Stimulated activated CD8-positive, alpha-beta memory T cell treated with anti-CD3 and anti-CD28 coated beads, Interleukin-12 subunit alpha, Interleukin-12 subunit beta, amount 100 ng/mL, for 1 hour (primary cell): ENCODE data around the gene NSUN6.
"Not testable (repeated sequence)": the region's sequence is repeated elsewhere in the genome, so short reads cannot be mapped to it uniquely, and the experiment has no call there.

Source experiments
- DNase-seq: peaks from one replicate; pipeline ENCODE4 v3.0.0-alpha.2; 2020; ENCODE audit warnings: low read depth

NSUN6 gene

DNA sequence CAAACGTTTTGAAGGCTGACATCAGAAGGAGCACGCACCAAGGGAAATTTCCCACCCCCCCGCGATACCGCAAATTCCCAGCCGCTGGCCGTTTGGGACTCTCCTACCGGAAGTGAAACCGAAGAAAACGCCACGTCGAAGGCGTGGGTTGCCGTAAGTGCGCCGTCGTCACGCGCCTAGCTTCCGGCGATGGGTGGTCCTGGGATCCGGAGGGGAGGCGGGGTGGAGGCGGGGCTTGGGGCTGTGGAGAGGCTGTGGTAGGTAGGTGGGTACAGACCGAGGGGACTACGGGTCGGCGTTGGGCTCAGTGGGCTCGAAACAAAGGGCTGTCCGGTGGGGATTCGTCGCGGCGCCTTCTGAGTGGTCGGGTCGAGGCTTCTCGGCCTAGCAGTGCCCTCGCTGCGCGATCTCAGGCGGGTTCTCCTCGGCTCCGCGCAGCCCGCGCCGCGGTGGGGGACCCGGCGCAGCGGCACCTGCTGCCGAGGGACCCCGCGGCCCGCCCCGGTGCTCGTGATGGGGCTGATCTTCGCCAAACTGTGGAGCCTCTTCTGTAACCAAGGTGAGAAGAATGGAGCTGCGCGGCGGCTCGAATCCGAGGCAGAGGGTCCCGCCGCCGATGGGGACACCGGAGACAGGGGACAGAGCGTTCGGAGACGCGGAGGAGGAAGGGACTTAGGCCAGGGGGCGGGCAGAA is 7.9 kb upstream of the NSUN6 start, which contains the start of gene ARL5B:
TSS of gene ARL5B (plus strand) at position 307 of the 694 bp plus-strand sequence. CDS start at position 514, 207 bp downstream.
- DNase-seq, result peak; percentile 96

DNA sequence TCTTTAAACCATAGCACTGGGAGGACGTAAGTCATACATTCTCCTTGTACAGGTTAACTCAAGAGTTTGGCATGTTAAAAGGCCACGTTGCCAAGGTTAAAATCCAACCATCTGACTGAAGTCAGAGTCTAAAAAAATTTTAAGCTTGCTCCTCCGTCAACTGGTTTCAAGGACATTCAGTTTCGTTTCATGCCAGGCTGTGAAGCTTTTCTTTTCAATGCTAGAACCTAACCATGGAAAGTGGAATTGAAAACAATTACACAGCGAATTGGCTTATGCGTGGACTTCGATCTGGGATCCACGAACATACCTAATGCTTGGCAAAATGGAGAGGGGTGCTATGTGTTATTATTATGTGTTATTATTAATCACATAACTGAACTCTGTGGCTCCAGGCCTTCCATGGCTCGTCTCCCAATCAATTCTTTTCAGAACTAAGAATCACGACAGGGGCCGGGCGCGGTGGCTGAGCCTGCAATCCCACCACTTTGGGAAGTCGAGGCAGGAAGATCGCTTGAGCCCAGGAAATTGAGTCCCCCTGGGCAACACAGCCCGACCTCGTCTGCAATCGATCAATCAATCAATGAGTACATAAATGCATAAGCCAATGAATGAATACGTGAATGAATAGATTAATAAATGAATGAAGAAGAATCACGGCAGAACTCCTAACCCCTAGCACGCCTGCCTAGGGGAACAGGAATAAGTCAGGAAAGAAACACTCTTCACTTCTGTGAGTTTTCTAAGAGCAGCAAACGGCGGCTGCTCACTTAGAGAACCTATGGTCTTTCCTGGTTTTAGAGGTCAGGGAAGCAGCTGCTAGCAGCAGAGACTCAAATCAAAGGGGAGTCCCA is 7.1 kb upstream of the NSUN6 start:
- DNase-seq, result no peak

DNA sequence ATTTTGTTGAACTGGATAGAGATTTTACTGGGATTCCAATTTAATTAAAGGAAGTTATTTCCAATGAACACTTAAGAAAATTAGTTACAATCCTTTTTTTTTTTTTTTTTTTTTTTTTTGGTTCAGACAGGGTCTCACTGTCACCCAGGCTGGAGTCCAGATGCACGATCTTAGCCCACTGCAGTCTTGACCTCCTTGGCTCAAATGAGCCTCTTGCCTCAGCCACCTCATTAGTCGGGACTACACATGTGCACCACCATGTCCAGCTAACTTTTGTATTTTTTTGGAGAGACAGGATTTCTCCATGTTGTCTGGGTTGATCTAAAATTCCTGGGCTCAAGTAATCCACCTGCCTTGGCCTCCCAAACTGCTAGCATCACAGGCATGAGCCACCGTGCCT is 5.3 kb upstream of the NSUN6 start:
- no peak for DNase-seq

DNA sequence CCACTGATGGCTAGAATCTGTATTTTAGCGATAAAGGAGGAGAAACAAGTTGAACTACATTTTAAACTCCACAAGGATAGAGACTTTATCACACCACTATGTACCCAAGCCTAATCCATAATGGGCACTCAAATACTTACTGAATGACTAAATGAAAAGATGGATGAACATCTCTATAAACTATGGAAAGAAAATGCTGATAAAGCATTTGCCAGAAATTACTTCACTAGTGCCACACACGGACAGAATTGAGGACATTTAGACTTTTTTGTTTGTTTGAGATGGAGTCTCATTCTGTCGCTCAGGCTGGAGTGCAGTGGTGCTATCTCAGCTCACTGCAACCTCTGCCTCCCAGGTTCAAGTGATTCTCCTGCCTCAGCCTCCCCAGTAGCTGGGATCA is 1.7 kb upstream of the NSUN6 start:
- no peak for DNase-seq

DNA sequence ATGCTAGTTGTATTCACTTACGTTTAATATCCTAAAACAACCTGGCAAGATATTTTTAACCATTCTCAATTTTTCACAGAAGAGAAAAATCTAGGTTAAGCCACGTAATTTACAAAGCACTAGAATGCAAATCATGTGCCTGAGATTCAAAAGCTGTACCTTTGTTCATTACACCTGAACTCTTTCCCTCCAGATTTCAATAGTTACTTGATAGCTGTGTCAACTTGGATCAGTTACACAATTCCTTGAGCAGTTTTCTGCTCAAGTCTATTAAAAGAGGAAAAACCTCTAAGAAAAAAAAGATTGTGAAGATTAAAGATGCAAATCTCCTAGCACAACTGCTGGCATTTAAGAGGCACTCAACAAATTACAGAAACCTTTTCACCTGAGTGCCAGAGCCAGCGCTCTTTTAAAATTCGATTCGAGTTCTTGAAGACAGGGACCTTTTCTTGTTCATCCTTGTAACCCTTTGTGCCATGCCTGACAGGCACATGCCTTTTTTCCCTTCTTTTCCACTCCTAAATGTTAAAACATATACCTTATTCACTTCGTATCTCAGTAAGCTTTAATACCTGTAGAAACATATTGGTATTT is 886 bp downstream of the NSUN6 start:
- no peak for DNase-seq

DNA sequence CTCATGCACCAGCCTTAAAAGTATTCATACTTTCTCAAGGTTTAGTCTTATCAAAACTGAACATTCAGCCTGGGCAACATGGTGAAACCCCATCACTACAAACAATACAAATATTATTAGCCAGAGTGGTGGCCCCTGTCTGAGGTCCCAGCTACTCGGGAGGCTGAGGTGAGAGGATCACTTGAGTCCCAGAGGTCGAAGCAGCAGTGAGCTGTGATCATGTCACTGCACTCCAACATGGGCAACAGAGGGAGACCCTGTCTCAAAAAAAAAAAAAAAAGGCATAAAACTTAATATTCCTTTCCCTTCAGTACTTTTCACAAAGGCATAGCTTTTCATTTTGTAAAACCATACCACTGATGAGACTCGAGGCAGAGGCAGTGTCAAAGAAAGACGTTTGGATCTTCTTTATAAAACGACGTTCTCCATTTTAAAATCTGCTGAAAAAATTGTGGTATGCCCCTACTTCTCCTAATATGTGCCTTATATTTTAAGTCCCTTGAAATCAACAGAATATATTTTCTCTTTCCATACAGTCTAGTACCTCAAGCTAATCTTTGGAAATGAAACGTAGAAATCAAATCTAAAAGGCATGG is 1.9 kb downstream of the NSUN6 start:
- no peak for DNase-seq

DNA sequence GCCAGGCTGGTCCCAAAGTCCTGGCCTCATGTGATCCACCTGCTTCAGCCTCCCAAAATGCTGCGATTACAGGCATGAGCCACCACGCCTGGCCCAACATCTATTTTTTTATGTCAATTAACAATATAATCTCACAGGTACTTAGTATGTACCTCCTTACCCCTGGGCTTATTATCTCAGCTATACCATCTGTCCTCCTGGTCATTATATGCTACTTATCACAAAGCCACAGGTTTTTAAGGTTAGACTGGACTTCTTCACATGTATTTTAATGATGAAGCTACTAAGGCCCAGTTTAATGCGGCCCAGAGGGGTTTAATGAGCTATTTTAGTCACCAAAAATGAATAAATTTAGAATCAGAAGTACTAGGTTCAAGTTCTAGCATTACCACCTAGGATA is 3.4 kb downstream of the NSUN6 start:
- DNase-seq, result no peak

DNA sequence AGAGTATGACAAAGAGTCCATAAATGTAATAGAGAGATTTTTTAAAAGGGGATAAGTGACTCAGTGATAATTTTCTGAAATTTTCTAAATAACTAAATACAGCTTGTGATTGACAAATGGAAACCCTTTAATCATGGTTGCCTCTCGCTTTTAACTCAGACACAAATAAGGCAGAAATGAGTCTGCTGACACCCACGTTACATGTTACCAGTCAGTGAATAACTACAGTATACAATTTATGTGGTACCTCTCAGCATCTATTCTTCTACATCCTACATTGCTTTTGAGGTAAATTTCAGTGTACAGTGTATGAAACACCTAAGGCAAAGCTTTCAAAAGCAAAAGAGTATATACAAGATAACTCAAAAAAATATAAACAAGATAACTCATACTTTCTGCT is 4.2 kb downstream of the NSUN6 start:
- DNase-seq, result no peak

DNA sequence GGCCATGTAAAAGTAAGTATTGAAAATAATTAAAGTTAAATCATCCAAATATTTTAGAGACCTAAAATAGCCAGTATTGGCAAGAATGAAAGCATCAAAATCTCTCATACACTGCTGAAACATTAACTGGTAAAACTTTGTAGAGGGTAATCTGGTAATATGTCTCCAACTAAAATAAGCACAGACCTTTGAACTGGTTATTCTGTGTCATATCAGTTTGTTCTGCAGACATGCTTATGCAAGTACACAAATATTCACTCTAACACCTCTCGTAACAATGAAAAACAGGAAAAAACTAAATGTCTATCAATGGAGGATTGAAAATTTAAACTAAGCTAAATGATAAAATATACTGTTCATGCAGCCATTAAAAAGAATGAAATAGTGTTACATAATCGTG is 11.7 kb downstream of the NSUN6 start:
- not testable (repeated sequence) for DNase-seq

DNA sequence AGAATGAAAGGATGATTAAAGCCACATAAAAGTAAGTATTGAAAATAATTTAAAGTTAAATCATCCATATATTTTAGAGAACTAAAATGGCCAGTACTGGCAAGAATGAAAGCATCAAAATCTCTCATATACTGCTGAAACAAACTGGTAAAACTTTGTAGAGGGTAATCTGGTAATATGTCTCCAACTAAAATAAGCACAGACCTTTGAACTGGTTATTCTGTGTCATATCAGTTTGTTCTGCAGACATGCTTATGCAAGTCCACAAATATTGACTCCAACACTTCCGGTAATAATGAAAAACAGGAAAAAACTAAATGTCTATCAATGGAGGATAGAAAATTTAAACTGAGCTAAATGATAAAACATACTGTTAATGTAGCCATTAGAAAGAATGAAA is 14.0 kb downstream of the NSUN6 start:
- not testable (repeated sequence) for DNase-seq

DNA sequence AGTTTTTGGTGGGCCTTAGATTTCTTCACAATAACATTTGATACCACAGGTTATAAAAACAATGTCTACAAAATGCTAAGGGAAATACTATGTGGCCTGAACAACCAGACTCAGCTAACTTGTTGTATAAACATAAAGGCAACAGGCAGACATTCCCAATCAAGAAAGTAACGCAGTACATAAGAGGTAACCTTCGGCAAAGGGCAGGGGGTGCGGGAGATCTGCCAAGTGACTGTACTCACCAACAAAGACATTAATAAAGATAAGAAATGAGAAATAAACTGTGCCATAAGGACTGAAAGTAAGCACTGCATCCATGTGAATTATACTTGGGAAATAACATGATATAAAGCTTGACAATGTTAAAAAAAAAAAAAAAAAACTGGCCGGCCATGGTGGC is 15.4 kb downstream of the NSUN6 start:
- no peak for DNase-seq

DNA sequence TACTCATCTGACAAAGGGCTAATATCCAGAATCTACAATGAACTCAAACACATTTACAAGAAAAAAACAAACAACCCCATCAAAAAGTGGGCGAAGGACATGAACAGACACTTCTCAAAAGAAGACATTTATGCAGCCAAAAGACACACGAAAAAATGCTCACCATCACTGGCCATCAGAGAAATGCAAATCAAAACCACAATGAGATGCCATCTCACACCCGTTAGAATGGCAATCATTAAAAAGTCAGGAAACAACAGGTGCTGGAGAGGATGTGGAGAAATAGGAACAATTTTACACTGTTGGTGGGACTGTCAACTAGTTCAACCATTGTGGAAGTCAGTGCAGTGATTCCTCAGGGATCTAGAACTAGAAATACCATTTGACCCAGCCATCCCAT is 18.9 kb downstream of the NSUN6 start:
- DNase-seq, result not testable (repeated sequence)

DNA sequence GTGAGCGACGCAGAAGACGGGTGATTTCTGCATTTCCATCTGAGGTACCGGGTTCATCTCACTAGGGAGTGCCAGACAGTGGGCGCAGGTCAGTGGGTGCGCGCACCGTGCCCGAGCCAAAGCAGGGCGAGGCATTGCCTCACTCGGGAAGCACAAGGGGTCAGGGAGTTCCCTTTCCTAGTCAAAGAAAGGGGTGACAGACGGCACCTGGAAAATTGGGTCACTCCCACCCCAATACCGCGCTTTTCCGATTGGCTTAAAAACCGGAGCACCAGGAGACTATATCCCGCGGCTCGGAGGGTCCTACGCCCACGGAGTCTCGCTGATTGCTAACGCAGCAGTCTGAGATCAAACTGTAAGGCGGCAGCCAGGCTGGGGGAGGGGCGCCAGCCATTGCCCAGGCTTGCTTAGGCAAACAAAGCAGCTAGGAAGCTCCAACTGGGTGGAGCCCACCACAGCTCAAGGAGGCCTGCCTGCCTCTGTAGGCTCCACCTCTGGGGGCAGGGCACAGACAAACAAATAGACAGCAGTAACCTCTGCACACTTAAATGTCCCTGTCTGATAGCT is 23.9 kb downstream of the NSUN6 start:
- DNase-seq, result peak; percentile 58

DNA sequence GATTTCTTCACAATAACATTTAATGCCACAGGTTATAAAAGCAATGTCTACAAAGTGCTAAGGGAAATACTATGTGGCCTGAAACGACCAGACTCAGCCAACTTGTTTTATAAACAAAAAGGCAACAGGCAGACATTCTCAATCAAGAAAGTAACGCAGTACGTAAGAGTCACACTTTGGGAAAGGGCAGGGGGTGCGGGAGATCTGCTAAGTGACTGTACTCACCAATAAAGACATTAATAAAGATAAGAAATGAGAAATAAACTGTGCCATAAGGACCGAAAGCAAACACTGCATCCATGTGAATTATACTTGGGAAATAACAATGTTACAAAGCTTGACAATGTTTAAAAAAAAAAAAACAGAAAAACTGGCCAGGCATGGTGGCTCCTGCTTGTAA is 25.5 kb downstream of the NSUN6 start:
- DNase-seq, result no peak

DNA sequence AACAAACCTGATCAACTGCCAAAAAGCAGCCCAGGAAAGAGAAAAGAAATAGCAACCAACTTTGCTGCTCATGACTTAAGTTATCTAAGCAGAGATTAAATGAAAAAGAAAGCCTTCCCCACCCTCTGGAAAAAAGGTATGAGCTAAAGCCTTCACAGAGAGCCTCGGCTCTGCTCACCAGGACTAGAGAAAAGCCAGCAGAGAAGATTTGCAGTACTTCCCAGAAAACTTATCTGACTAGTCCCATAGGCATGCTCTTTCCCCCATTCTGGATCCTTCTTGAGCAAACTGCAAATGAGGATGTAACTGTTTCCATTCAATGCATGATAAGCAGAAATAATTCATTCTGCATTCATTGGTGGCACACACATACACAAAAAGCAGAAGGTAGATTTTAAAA is 27.7 kb downstream of the NSUN6 start:
- DNase-seq, result not testable (repeated sequence)

DNA sequence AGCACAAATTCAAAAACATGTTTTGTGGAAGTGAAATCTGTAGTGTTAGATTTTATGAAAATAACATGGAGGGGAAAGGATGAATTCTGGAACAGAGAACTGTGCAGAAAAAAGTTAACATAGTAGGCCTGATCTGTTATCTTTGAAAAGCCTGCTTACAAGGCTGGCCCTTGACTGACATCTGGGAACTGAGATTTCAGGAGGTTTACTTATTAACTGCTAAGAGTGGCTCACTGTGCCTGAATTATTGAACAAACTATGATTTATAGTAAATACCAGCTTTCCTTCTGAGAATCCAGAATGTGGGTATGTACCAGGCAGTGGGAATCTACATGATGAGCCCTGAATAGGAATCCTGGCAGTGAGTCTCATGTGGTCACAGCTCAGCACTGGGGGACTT is 30.5 kb downstream of the NSUN6 start:
- no peak for DNase-seq

DNA sequence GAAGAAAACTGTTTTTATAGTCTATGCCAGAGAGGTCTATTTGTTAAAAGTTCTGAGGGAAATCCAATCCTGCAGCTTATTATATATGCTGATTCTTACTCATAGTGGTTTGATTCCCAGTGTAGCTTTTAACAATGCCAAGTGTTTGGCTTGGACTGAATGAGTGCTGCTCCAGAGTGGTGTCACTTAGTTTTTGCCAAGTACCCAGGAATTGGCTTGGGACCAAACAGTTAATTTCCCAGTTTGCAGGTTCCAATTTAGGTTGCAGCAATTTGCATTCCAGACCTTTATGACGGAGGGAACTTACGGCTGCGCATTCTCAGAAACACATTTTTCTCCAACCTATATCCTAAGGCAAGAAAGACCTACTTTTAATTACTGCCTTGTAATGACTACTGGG is 32.4 kb downstream of the NSUN6 start:
- DNase-seq, result no peak

DNA sequence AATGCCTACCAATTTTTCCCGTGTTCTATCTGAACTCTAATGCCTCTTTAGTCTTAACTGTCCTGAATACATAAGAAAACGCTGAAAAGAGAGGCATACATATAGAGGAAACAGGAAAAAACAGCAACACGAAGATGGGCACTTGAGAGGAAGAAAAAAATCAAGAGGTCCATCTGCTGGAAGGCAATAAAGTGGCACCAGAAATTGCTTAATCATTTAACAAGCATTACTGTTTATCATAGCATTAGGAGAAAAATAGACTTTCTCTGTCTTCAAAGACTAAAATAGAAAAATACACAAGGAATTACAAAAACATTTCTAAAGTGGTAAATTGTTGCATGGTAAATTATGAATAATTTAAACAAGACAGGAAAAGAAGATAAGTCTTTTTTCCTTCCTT is 35.0 kb downstream of the NSUN6 start:
- DNase-seq, result no peak

DNA sequence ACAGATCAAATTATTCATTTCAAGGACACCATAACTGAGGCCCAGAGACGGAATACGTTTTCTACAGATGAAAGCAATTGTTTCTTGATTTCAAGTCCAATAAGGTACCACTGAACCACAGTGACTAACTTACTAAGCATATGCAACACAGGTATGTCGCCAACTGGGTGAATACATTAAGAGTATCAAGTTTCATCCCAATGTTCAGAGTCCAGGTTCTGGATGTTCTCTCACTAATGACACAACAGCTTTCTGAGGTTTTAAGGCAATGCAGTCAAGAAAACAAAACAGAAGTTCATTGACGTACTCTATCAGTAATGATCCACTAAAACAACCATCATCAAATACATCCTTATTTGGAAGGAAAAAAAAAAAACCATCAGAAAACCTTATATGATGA is 35.8 kb downstream of the NSUN6 start:
- no peak for DNase-seq

DNA sequence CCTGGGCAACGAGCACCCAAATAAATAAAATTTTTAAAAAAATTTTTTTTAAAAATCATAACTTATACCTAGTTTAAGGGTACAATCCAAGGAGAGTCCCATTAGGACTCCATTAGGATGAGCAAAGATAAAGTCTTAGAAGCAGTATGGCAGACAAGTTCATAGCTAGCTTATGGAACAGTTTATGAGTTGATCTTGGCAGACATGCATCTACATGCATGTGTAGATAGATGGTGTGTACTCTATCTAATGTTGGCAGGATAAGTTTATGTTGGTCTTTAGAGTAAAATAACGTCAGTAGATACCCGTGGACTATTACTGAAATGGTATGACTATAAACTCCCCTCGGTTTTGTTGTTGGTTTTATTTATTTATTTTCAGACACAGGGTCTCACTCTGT is 40.2 kb downstream of the NSUN6 start:
- no peak for DNase-seq

DNA sequence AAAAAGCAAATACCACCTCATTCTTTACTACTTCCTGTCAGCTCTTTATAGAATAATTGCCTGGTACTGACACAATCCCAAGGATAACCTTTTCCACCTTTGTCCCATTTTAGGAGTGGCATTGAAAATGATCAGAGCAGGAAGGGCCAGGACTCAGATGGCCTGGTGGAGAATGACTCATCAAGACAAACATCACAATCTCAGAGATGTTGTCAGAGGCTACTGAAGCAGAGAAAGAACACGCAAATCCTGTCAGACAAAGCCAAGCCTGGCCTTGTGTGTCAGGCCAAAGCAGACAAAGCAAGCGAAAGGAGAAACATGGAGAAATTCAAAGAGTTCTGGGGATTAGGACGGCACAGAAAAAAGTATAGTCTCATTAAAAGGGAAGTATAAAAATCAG is 40.9 kb downstream of the NSUN6 start:
- no peak for DNase-seq

DNA sequence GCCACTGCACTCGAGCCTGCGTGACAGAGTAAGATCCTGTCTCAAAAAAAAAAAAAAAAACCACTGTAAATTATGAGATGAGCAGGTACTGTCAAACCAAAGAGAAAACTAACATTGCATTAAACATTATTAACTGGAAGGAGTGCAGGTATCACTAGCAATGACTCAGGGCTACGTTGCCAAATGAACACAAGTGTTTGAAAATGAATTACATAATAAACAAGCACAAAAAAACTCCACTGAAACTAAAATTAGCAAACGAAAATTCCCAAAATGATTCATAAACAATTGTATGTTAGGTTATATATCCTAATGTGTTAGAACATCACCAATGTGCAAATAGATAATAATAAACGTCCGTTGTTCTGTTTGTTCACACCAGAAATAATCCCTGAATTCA is 42.8 kb downstream of the NSUN6 start:
- no peak for DNase-seq
